Fibroblast of villous mesenchyme (primary cell): Measurements from ENCODE around the gene COL6A5. TPM values are rescaled to one million over a fixed set of nuclear protein-coding genes. Genes with fewer than 3 reads are reported as not detected.
A peak's percentile ranks its signal among the peaks of the same experiment; 100 is the strongest.

Source experiments
- DNase-seq: peaks from one replicate; pipeline ENCODE4 v3.0.0-alpha.2; 2010; ENCODE audit warnings: low read depth
- H3K4me3 ChIP-seq: 2 replicates; pipeline ENCODE4 v1.5.1; 2011; ENCODE audit warnings: low read depth, mild to moderate bottlenecking, low read length
- total RNA-seq: library from RNA; depleted of rRNA; stranded (reverse); fragments of >200 nt; gene quantifications from 2 replicates; pipeline ENCODE4 v1.2.3, GENCODE V29; 2012
- TF ChIP-seq, protein P1 (sequence below): IDR thresholded peaks from 2 replicates; pipeline ENCODE4 v1.5.1; 2012; ENCODE audit warnings: low read depth, mild to moderate bottlenecking, low read length; ENCODE audit not compliant: insufficient read depth

Gene COL6A5
- total RNA-seq, 1 donor = under 0.01 TPM

DNA sequence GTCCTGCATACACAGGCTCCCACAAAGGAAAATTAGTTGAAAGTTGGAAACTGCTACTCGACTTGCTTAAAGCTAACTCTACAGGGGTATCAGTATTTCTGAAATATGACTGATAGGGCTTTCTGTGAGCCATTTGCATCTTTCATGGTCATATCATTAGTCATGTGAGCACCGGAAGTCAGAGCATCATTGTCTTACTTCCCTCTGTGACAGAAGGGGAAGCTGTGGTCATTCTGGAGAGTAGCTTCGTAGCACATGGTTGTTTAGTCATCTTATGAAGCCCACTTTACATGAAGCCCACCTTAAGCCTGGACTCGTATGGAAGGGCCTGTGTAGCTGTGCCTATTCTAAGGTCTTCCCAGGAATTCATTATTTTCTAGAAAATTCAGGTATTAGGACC lies 69.0 kb downstream of the COL6A5 start:
- DNase-seq = no peak
- TF ChIP-seq, protein P1, sequence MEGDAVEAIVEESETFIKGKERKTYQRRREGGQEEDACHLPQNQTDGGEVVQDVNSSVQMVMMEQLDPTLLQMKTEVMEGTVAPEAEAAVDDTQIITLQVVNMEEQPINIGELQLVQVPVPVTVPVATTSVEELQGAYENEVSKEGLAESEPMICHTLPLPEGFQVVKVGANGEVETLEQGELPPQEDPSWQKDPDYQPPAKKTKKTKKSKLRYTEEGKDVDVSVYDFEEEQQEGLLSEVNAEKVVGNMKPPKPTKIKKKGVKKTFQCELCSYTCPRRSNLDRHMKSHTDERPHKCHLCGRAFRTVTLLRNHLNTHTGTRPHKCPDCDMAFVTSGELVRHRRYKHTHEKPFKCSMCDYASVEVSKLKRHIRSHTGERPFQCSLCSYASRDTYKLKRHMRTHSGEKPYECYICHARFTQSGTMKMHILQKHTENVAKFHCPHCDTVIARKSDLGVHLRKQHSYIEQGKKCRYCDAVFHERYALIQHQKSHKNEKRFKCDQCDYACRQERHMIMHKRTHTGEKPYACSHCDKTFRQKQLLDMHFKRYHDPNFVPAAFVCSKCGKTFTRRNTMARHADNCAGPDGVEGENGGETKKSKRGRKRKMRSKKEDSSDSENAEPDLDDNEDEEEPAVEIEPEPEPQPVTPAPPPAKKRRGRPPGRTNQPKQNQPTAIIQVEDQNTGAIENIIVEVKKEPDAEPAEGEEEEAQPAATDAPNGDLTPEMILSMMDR = no peak
- no peak overlapping the region for H3K4me3 ChIP-seq

DNA sequence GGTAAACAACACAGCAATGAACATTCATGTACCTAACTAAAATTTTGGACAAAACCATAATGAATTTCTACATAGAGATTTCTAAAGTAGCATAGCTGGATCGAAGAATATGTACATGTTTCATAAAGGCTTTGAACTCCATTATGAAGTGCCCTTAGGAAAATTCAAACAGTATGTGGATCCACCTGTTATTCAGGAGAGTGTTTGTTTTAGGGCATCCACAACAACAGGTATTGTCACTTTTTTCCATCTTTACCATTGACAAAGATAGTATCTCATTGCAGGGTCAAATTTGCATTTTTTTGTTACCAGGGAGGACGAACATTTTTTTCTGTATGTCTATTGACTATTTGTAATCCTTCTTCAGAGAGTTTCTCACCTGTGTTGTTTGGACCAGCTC lies 75.0 kb downstream of the COL6A5 start:
- H3K4me3 ChIP-seq = no peak overlapping the region
- TF ChIP-seq, protein P1 = no peak

DNA sequence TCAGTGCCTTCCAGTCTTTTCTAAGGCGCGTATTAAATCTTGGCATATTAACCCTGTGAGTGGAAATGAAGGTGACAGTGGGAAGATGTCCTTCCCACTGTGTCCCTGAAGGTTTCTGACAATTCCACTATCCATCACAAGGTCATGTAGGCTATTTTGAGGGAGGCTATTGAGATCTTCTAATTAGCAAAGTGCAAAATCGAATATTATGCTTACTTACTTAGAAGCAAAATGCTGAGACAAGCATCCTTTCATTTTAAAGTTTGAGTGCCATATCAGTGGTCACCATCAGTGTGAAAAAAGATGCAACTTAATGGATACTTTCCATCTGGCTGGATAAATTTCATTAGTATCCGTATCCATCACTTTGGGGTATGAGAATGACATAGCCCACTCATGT lies 77.6 kb downstream of the COL6A5 start:
- H3K4me3 ChIP-seq = no peak overlapping the region
- TF ChIP-seq, protein P1 = no peak
- no peak for DNase-seq

More for the DNA sequence above, 75.0 kb downstream of the COL6A5 start:
- no peak for DNase-seq

DNA sequence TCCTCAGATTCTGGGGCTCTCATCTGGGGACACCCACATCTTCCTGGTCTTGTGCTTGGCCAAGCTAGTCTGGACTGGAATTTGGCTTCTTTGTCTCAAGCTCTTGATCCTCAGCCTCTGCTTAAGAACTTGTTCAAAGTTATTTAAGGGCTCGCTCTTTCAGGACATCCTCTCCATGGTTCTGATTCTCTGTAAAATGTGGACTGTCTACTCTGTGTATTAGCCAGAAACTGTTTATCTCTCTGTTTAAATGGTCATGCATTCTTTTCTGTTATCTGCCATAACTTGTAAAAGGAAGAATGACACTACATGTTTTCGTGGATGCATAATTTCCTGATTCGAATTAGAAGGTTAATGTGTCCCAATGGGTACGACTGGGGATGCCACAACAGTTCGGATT lies 79.4 kb downstream of the COL6A5 start:
- TF ChIP-seq, protein P1 = no peak
- DNase-seq = no peak
- H3K4me3 ChIP-seq = no peak overlapping the region

DNA sequence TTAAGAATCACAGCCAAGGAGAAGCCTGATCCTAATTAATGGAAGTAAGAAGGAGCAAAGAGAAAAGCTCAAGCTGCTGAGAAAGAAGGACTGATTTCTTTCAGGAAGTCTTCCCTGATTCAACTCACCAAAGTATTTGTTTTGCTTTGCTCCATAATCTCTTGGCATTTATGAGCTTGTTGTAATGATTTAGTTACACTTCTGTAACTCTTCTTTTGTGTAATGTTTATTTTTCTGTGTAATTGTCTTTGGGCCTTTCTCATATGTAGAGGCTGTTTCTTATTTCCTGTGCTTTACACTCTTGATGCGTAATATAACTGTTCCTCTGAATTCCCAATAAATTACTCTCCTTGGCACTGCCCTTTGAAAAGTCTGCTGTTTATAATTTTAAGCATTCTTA lies 80.0 kb downstream of the COL6A5 start:
- H3K4me3 ChIP-seq = no peak overlapping the region
- TF ChIP-seq, protein P1 = no peak
- DNase-seq = peak; percentile 10

DNA sequence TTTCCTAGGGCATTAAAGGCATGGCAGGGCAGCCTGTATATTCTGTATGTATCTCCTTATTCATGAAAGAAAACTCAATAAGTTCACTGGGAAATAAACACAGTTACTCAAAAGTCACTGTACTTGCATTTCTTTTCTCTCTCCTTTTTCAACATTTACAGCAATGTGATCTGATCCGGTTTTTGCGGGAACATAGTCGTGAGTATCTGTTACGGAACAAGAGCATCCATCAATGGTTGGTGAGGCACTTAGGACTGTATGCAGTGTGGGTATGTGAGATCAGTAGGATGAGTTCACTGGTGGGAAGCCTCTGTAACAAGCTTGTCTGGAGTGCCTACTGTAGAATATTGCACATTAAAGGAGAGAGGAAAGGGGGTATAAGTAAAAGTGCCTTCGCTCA lies 80.7 kb downstream of the COL6A5 start:
- TF ChIP-seq, protein P1 = no peak
- H3K4me3 ChIP-seq = no peak overlapping the region
- DNase-seq = no peak
